ENCODE measurements around the gene MAPK9.
"Not testable (repeated sequence)": the region's sequence is repeated elsewhere in the genome, so short reads cannot be mapped to it uniquely, and the experiment has no call there.

The MAPK9 gene

GRCh38 chr5:180222056-180222455, 69.8 kb downstream of the MAPK9 start:
- DNase-seq, result no peak

- DNase-seq, result no peak
These were observed 74.1 kb downstream of the MAPK9 start for GRCh38 chr5:180217797-180218196.

GRCh38 chr5:180216646-180217171, 75.2 kb downstream of the MAPK9 start:
- no peak for DNase-seq

GRCh38 chr5:180215783-180216630, 75.9 kb downstream of the MAPK9 start:
- DNase-seq, result no peak

- DNase-seq, result no peak
These were observed 76.8 kb downstream of the MAPK9 start for GRCh38 chr5:180214870-180215770.

- no peak for DNase-seq
These were observed 78.2 kb downstream of the MAPK9 start for GRCh38 chr5:180213657-180214207.

GRCh38 chr5:180213256-180213600, 78.7 kb downstream of the MAPK9 start:
- DNase-seq, result no peak

- DNase-seq, result no peak
These were observed 79.3 kb downstream of the MAPK9 start for GRCh38 chr5:180212363-180213255.

- DNase-seq, result no peak
These were observed 80.2 kb downstream of the MAPK9 start for GRCh38 chr5:180211761-180212035.

GRCh38 chr5:180210961-180211760, 80.7 kb downstream of the MAPK9 start:
- no peak for DNase-seq

- DNase-seq, result not testable (repeated sequence)
These were observed 81.8 kb downstream of the MAPK9 start for GRCh38 chr5:180210077-180210476.

- peak; percentile 79 for DNase-seq
These were observed 82.7 kb downstream of the MAPK9 start, which contains the start of gene RASGEF1C for GRCh38 chr5:180209137-180209581. TSS of gene RASGEF1C (minus strand) at chr5:180209211. CDS start at chr5:180138052, 71,159 bp downstream.

GRCh38 chr5:180208435-180209081, 83.3 kb downstream of the MAPK9 start:
- DNase-seq, result peak; percentile 41

- DNase-seq, result no peak
These were observed 83.8 kb downstream of the MAPK9 start for GRCh38 chr5:180208038-180208434.

GRCh38 chr5:180207593-180207992, 84.3 kb downstream of the MAPK9 start:
- DNase-seq, result no peak

GRCh38 chr5:180206993-180207392, 84.9 kb downstream of the MAPK9 start:
- no peak for DNase-seq

GRCh38 chr5:180205916-180206315, 86.0 kb downstream of the MAPK9 start:
- DNase-seq, result no peak

- DNase-seq, result no peak
These were observed 87.5 kb downstream of the MAPK9 start for GRCh38 chr5:180204276-180204819.

- no peak for DNase-seq
These were observed 88.8 kb downstream of the MAPK9 start for GRCh38 chr5:180202939-180203573.
